MM.1S (cell line): ENCODE measurements around the gene ITM2C.
A peak's percentile ranks its signal among the peaks of the same experiment; 100 is the strongest.

Source experiments
- DNase-seq: peaks from one replicate; pipeline ENCODE4 v3.0.0-alpha.2; 2015
- H2AFZ ChIP-seq: fragments of 300-600 bp; sonication (generic); 2 replicates; pipeline ENCODE4 v1.6.0; 2016; ENCODE audit warnings: antibody characterized with exemption, low read length
- H3F3A ChIP-seq: fragments of 300-600 bp; sonication (generic); 2 replicates; pipeline ENCODE4 v1.6.1; 2016; ENCODE audit warnings: mild to moderate bottlenecking, antibody characterized with exemption, low read length, moderate library complexity, mixed read lengths; ENCODE audit not compliant: insufficient read depth
- H3K27ac ChIP-seq: fragments of 300-600 bp; sonication (generic); 2 replicates; pipeline ENCODE4 v1.5.1; 2016; ENCODE audit warnings: mild to moderate bottlenecking, low read length
- H3K27me3 ChIP-seq: fragments of 300-600 bp; sonication (generic); replicated peaks from 2 replicates; pipeline ENCODE4 v1.6.0; 2016; ENCODE audit warnings: low read length; ENCODE audit not compliant: insufficient read depth
- H3K36me3 ChIP-seq: fragments of 300-600 bp; sonication (generic); replicated peaks from 2 replicates; pipeline ENCODE4 v1.6.1; 2016; ENCODE audit warnings: mild to moderate bottlenecking, low read length, mixed read lengths; ENCODE audit not compliant: insufficient read depth
- H3K4me1 ChIP-seq: fragments of 300-600 bp; sonication (generic); 2 replicates; pipeline ENCODE4 v1.6.1; 2016; ENCODE audit warnings: low read length, mixed read lengths
- H3K4me2 ChIP-seq: fragments of 300-600 bp; sonication (generic); 2 replicates; pipeline ENCODE4 v1.6.0; 2016; ENCODE audit warnings: low read depth, low read length
- H3K4me3 ChIP-seq: fragments of 300-600 bp; sonication (generic); 2 replicates; pipeline ENCODE4 v1.5.1; 2016; ENCODE audit warnings: low read length, mixed read lengths
- H3K79me2 ChIP-seq: fragments of 300-600 bp; sonication (generic); 2 replicates; pipeline ENCODE4 v1.6.1; 2016; ENCODE audit warnings: mixed run types, low read length, mixed read lengths
- H3K9ac ChIP-seq: fragments of 300-600 bp; sonication (generic); 2 replicates; pipeline ENCODE4 v1.6.1; 2016; ENCODE audit warnings: low read length, mixed read lengths
- H3K9me2 ChIP-seq: fragments of 300-600 bp; sonication (generic); replicated peaks from 2 replicates; pipeline ENCODE4 v1.6.1; 2016; ENCODE audit warnings: mild to moderate bottlenecking, low read length, mixed read lengths; ENCODE audit not compliant: insufficient read depth
- H3K9me3 ChIP-seq: fragments of 300-600 bp; sonication (generic); replicated peaks from 2 replicates; pipeline ENCODE4 v1.6.1; 2016; ENCODE audit warnings: mild to moderate bottlenecking, low read length, mixed read lengths; ENCODE audit not compliant: insufficient read depth
- H4K20me1 ChIP-seq: fragments of 300-600 bp; sonication (generic); 2 replicates; pipeline ENCODE4 v1.6.1; 2016; ENCODE audit warnings: mild to moderate bottlenecking, low read length, moderate library complexity, mixed read lengths; ENCODE audit not compliant: insufficient read depth
- EZH2 ChIP-seq: fragments of 300-600 bp; sonication (generic); optimal IDR thresholded peaks from 2 replicates; pipeline ENCODE3; 2017; ENCODE audit warnings: low read depth, mild to moderate bottlenecking, antibody characterized with exemption, low read length, mixed read lengths
- EZH2phosphoT487 ChIP-seq: fragments of 300-600 bp; sonication (generic); IDR thresholded peaks from 2 replicates; pipeline ENCODE4 v1.6.1; 2018; ENCODE audit warnings: antibody characterized with exemption, low read length
- TF ChIP-seq, protein P1 (sequence below): fragments of 300-600 bp; sonication (generic); IDR thresholded peaks from 2 replicates; pipeline ENCODE4 v1.5.1; 2016; ENCODE audit warnings: antibody characterized with exemption, low read length, mixed read lengths

The ITM2C gene

DNA sequence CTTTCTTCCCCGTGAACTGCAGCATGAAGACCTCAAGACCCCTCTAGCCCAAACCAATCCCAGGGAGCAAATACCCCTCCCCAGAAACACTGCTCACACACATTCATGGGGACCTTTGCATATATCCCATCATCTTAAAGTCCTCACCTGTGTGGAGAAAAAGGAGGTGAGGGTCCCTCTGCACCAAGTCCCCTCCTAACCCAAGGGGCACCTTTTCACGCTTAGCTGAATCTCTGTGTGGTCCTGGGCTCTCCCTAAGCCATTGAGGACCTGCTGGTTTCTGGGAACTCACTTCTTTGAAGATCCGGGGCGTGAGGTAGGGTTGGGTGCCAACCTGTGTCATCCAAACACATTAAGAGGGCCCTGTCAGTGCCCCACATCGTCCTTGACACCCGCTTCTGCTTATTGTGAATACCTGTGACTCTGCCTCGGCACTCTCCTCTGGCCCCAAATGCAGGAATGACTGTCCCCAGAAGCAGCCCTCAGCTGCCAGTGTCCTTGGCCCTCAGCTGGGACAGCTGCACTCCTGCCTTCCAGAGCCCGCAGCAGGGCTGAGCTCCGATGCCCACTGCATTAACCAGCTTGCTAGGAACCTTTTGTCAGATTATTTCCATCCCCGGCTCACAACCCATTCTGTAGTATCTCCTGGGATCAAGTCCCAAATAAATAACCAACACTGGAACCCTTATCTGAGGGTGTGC is 41.3 kb upstream of the ITM2C start:
- H3K4me1 ChIP-seq: no peaks in the 10 kb centered on the region
- no peaks in the 10 kb centered on the region for H4K20me1 ChIP-seq
- DNase-seq: no peak
- H3F3A ChIP-seq: no peaks in the 10 kb centered on the region
- H3K27ac ChIP-seq: no peak overlapping the region
- no peaks in the 10 kb centered on the region for H3K79me2 ChIP-seq
- no peak overlapping the region for H2AFZ ChIP-seq
- no peaks in the 10 kb centered on the region for H3K9me2 ChIP-seq
- no peak overlapping the region for H3K4me2 ChIP-seq
- H3K9ac ChIP-seq: no peak overlapping the region
- no peak overlapping the region for H3K4me3 ChIP-seq
- no peaks in the 10 kb centered on the region for H3K36me3 ChIP-seq
- no peaks in the 10 kb centered on the region for H3K9me3 ChIP-seq
- no peaks in the 10 kb centered on the region for H3K27me3 ChIP-seq
- TF ChIP-seq, protein P1, sequence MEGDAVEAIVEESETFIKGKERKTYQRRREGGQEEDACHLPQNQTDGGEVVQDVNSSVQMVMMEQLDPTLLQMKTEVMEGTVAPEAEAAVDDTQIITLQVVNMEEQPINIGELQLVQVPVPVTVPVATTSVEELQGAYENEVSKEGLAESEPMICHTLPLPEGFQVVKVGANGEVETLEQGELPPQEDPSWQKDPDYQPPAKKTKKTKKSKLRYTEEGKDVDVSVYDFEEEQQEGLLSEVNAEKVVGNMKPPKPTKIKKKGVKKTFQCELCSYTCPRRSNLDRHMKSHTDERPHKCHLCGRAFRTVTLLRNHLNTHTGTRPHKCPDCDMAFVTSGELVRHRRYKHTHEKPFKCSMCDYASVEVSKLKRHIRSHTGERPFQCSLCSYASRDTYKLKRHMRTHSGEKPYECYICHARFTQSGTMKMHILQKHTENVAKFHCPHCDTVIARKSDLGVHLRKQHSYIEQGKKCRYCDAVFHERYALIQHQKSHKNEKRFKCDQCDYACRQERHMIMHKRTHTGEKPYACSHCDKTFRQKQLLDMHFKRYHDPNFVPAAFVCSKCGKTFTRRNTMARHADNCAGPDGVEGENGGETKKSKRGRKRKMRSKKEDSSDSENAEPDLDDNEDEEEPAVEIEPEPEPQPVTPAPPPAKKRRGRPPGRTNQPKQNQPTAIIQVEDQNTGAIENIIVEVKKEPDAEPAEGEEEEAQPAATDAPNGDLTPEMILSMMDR: no peak
- TF ChIP-seq EZH2phosphoT487 (no peak), EZH2 (no peak)

DNA sequence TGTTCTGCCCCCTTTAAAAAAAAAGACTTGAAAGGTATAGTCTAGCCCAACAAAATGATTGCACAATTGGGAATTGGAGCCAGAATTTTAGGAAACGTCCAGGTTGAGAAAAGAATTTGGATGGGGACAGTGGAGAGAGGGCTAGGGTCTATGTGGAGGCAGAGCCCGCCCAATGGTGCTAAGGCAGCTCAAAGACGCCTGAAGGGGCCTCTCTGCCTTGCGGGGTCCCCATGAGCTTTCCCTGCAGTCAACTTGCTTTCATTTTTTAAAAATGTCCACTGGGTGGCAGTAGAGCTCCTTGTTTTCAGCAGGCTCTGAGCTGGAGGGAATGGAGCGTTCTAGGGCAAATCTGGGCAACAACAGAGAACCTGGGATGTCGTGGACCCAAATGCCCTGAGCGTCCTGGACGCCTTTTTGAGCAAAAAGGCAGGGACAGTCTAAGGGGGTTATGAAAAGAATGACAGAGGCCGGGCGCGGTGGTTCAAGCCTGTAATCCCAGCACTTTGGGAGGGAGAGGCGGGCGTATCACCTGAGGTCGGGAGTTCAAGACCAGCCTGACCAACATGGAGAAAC is 40.2 kb upstream of the ITM2C start:
- Histone ChIP-seq H3K79me2 (no peaks in the 10 kb centered on the region), H2AFZ (no peak overlapping the region; the same call in 1 of the 2 replicates), H3K9me3 (no peaks in the 10 kb centered on the region), H3K9ac (peak overlapping the region; percentile 19; the same call in 1 of the 2 replicates), H3F3A (no peaks in the 10 kb centered on the region), H3K4me2 (peak overlapping the region; percentile 73), H3K9me2 (no peaks in the 10 kb centered on the region), H3K36me3 (no peaks in the 10 kb centered on the region), H4K20me1 (no peaks in the 10 kb centered on the region), H3K27me3 (no peaks in the 10 kb centered on the region), H3K27ac (no peak overlapping the region), H3K4me1 (no peaks in the 10 kb centered on the region), H3K4me3 (peak overlapping the region; percentile 36; the same call in 1 of the 2 replicates)
- TF ChIP-seq, protein P1: peak; percentile 61
- TF ChIP-seq EZH2phosphoT487: no peak
- no peak for TF ChIP-seq EZH2
- DNase-seq: peak; percentile 69

DNA sequence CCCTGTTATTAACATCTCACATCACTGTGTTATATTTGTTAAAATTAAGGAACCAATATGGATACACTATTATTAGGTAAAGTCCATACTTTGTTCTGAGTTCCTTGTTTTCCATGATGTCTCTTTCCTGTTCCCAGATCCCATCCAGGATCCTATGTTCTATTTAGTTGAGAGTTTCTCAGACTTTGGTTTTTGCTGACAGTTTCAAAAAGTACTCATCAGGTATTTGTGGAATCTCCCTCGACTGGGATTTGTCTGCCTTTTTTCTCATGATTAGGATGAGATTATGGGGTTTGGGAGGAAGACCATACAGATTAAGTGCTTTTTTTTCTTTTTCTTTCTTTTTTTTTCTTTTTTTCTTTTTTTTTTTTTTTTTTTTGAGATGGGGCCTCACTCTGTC is 39.4 kb upstream of the ITM2C start:
- Histone ChIP-seq H3K27me3 (no peaks in the 10 kb centered on the region), H3K4me1 (no peaks in the 10 kb centered on the region), H2AFZ (no peak overlapping the region), H3K79me2 (no peaks in the 10 kb centered on the region), H3K4me2 (no peak overlapping the region), H4K20me1 (no peaks in the 10 kb centered on the region), H3K9ac (no peak overlapping the region), H3K27ac (no peak overlapping the region), H3K36me3 (no peaks in the 10 kb centered on the region), H3K9me3 (no peaks in the 10 kb centered on the region), H3K4me3 (no peak overlapping the region), H3K9me2 (no peaks in the 10 kb centered on the region), H3F3A (no peaks in the 10 kb centered on the region)
- no peak for TF ChIP-seq EZH2phosphoT487
- TF ChIP-seq, protein P1: no peak
- TF ChIP-seq EZH2: no peak
- no peak for DNase-seq
